Spleen (tissue), 11 donors: ENCODE measurements around the gene C1orf52. TPM values are rescaled to one million over a fixed set of nuclear protein-coding genes. Genes with fewer than 3 reads are reported as not detected.

Source experiments
- DNase-seq: peaks from one replicate; pipeline ENCODE4 v3.0.0-alpha.2; 2020
- H3K27ac ChIP-seq, 8 donors: fragments of 200-600 bp; sonication (generic) in 7 of 8; 1 replicate in 4 of 8; 2 replicates in 4 of 8; pipeline versions ENCODE4 v1.5.0 to v1.8.0; 2016 to 2021; ENCODE audit warnings: inconsistent platforms in 4 of 8, mild to moderate bottlenecking in 4 of 8, moderate library complexity in 1 of 8
- H3K27me3 ChIP-seq, 7 donors: fragments of 200-600 bp; sonication (generic) in 6 of 7; replicated peaks in 1 of 7; 1 replicate in 4 of 7; 2 replicates in 3 of 7; pipeline versions ENCODE4 v1.5.0 to v1.8.0; 2016 to 2021; ENCODE audit warnings: inconsistent platforms in 3 of 7, mild to moderate bottlenecking in 1 of 7
- H3K36me3 ChIP-seq, 6 donors: fragments of 200-600 bp; sonication (generic) in 5 of 6; 1 replicate in 4 of 6; 2 replicates in 2 of 6; pipeline versions ENCODE4 v1.5.0 to v1.8.0; 2016 to 2021; ENCODE audit warnings: inconsistent platforms in 2 of 6
- H3K4me1 ChIP-seq, 6 donors: fragments of 200-600 bp; sonication (generic) in 5 of 6; 1 replicate in 3 of 6; 2 replicates in 3 of 6; pipeline versions ENCODE4 v1.5.0 to v1.8.0; 2016 to 2021; ENCODE audit warnings: inconsistent platforms in 3 of 6
- H3K4me3 ChIP-seq, 8 donors: fragments of 200-600 bp; sonication (generic) in 7 of 8; 1 replicate in 4 of 8; 2 replicates in 4 of 8; pipeline versions ENCODE4 v1.5.0 to v1.8.0; 2016 to 2021; ENCODE audit warnings: inconsistent platforms in 4 of 8, mild to moderate bottlenecking in 4 of 8, moderate library complexity in 2 of 8
- H3K9me3 ChIP-seq, 8 donors: fragments of 200-600 bp; sonication (generic) in 7 of 8; 1 replicate in 4 of 8; 2 replicates in 4 of 8; pipeline versions ENCODE4 v1.5.0 to v1.8.0; 2016 to 2021; ENCODE audit warnings: inconsistent platforms in 4 of 8
- CTCF ChIP-seq, 11 experiments: fragments of 200-600 bp in 7 of 11; fragments of 450-650 bp in 4 of 11; sonication (generic) in 4 of 11; IDR thresholded peaks in 8 of 11; conservative IDR thresholded peaks in 3 of 11; 1 replicate in 7 of 11; 2 replicates in 4 of 11; pipeline versions ENCODE4 v1.4.0 to v1.8.0; 2016 to 2021; ENCODE audit warnings: antibody characterized with exemption in 11 of 11, inconsistent platforms in 4 of 11, mild to moderate bottlenecking in 1 of 11
- POLR2A ChIP-seq, 3 donors: fragments of 450-650 bp; IDR thresholded peaks; one replicate each; pipeline ENCODE4 v1.5.1; 2017; ENCODE audit warnings: antibody characterized with exemption in 3 of 3, mild to moderate bottlenecking in 1 of 3
- POLR2AphosphoS5 ChIP-seq, 3 donors: sonication (generic); formaldehyde crosslinking; IDR thresholded peaks; one replicate each; pipeline ENCODE4 v1.5.1; 2017; ENCODE audit warnings: antibody characterized with exemption in 3 of 3
- WGBS, 5 donors: extraction: QIAGEN DNeasy Blood & Tissue Kit in 3 of 5; methylation state at CpG; one replicate each; pipeline versions ENCODE4 v1.1.5 to v1.1.7; 2013 to 2018; 5-methylcytosine and 5-hydroxymethylcytosine counted together
- intact Hi-C: fragments of 100-400 bp; cut with DNase I; formaldehyde crosslinking; loops from one replicate; pipeline ENCODE4 v1.15.0; 2023; ENCODE audit warnings: low total_unique reads
- polyA plus RNA-seq, 3 donors: library from polyadenylated mRNA; stranded (reverse); fragments of 200-250 nt; gene quantifications; one replicate each; pipeline ENCODE4 v1.2.1, GENCODE V29; 2013
- total RNA-seq, 7 donors: library from RNA; depleted of rRNA in 3 of 7; stranded (reverse); fragments of >200 nt in 3 of 7; fragmentation: NEBNext Ultra II Directional in 4 of 7; extraction: Animal tissue kit (Norgen Biotek cat#: 25700) in 4 of 7; gene quantifications; one replicate each; pipeline versions ENCODE4 v1.1.0 to v1.2.1, GENCODE V29; 2016 to 2021
- donor health status: healthy with polysubstance abuse.
- donor health status: DM: no; HTN: no; CAD: no; lungs with moderate emphysema.
- donor health status: DM: no; HTN: no; CAD: no.
- donor health status: Bipolar disorder and iron deficiency.
- donor health status: healthy.
- donor health status: DM: no; HTN: no; CAD: no.
- donor health status: DM: yes; HTN: yes; CAD: no.

C1orf52 gene
- total and polyA plus RNA-seq, 10 donors = 16.2 to 29.7 (median 22.6) TPM

GRCh38 chr1:85214654-85215053 is 44.8 kb downstream of the C1orf52 start:
- H3K27me3 ChIP-seq = peaks cover 0 to 16% (median 0%) of the 10 kb centered on the region in 7 donors
- no peaks in the 10 kb centered on the region for H3K4me1 ChIP-seq
- H3K27ac ChIP-seq = no peak overlapping the region
- no peak for TF ChIP-seq POLR2A (IDR thresholded peaks at IDR 0.05)
- no peak for TF ChIP-seq POLR2AphosphoS5 (IDR thresholded peaks at IDR 0.05)
- TF ChIP-seq CTCF (IDR thresholded peaks at IDR 0.05 in 8 of 11, conservative IDR thresholded peaks at IDR 0.05 in 3 of 11) = no peak
- H3K4me3 ChIP-seq = no peak overlapping the region
- no peaks in the 10 kb centered on the region for H3K36me3 ChIP-seq
- no peak for DNase-seq
- intact Hi-C loops = no loop called here
- 83 to 96% (median 89%) methylated on average over 5 of the region's 5 CpGs for WGBS, 5 donors
- no peaks in the 10 kb centered on the region for H3K9me3 ChIP-seq

GRCh38 chr1:85208488-85208887 is 51.0 kb downstream of the C1orf52 start:
- no peaks in the 10 kb centered on the region for H3K4me1 ChIP-seq
- no peaks in the 10 kb centered on the region for H3K9me3 ChIP-seq
- H3K27me3 ChIP-seq = peaks cover 0 to 70% (median 12%) of the 10 kb centered on the region in 7 donors
- no peak overlapping the region for H3K27ac ChIP-seq
- 72 to 87% (median 83%) methylated on average over 2 of the region's 2 CpGs for WGBS, 5 donors
- no peak for DNase-seq
- intact Hi-C loops = no loop called here
- no peak overlapping the region for H3K4me3 ChIP-seq
- H3K36me3 ChIP-seq = no peaks in the 10 kb centered on the region
- no peak for TF ChIP-seq CTCF (IDR thresholded peaks at IDR 0.05 in 8 of 11, conservative IDR thresholded peaks at IDR 0.05 in 3 of 11)
- TF ChIP-seq POLR2AphosphoS5 (IDR thresholded peaks at IDR 0.05) = no peak
- TF ChIP-seq POLR2A (IDR thresholded peaks at IDR 0.05) = no peak

GRCh38 chr1:85203573-85204171 is 55.8 kb downstream of the C1orf52 start:
- no peak overlapping the region for H3K27ac ChIP-seq
- DNase-seq = no peak
- TF ChIP-seq POLR2A (IDR thresholded peaks at IDR 0.05) = no peak
- no peak for TF ChIP-seq CTCF (IDR thresholded peaks at IDR 0.05 in 8 of 11, conservative IDR thresholded peaks at IDR 0.05 in 3 of 11)
- TF ChIP-seq POLR2AphosphoS5 (IDR thresholded peaks at IDR 0.05) = no peak
- no peak overlapping the region for H3K4me3 ChIP-seq
- no peaks in the 10 kb centered on the region for H3K9me3 ChIP-seq
- H3K27me3 ChIP-seq = peaks cover 0 to 97% (median 47%) of the 10 kb centered on the region in 7 donors
- intact Hi-C loops = no loop called here
- H3K4me1 ChIP-seq = peaks cover 3 to 44% (median 25%) of the 10 kb centered on the region in 6 donors
- H3K36me3 ChIP-seq = no peaks in the 10 kb centered on the region
- WGBS, 5 donors = 87 to 90% (median 89%) methylated on average over 2 of the region's 2 CpGs

- peaks cover 0 to 89% (median 44%) of the 10 kb centered on the region in 7 donors for H3K27me3 ChIP-seq
- DNase-seq = no peak
- no peak for TF ChIP-seq POLR2AphosphoS5 (IDR thresholded peaks at IDR 0.05)
- TF ChIP-seq CTCF (IDR thresholded peaks at IDR 0.05 in 8 of 11, conservative IDR thresholded peaks at IDR 0.05 in 3 of 11) = no peak
- TF ChIP-seq POLR2A (IDR thresholded peaks at IDR 0.05) = no peak
- intact Hi-C loops = no loop called here
- peaks cover 3 to 46% (median 25%) of the 10 kb centered on the region in 6 donors for H3K4me1 ChIP-seq
- H3K27ac ChIP-seq = no peak overlapping the region
- H3K9me3 ChIP-seq = no peaks in the 10 kb centered on the region
- H3K36me3 ChIP-seq = no peaks in the 10 kb centered on the region
- H3K4me3 ChIP-seq = no peak overlapping the region
- WGBS, 5 donors = 85 to 100% (median 88%) methylated on average over 2 of the region's 2 CpGs
Observed at GRCh38 chr1:85202864-85203255, 56.6 kb downstream of the C1orf52 start.
